H1 (cell line): Measurements from ENCODE around the gene CCDC80. TPM values are rescaled to one million over a fixed set of nuclear protein-coding genes. Genes with fewer than 3 reads are reported as not detected.

Experiments used
- CHD7 ChIP-seq: fragments of 300-600 bp; sonication (generic); IDR thresholded peaks from 2 replicates; pipeline ENCODE4 v1.7.1; 2012; ENCODE audit warnings: low read length, moderate library complexity, mild to moderate bottlenecking, inconsistent platforms; ENCODE audit not compliant: insufficient replicate concordance
- CTCF ChIP-seq, 3 experiments: IDR thresholded peaks; 1 replicate in 2 of 3; 2 replicates in 1 of 3; pipeline versions ENCODE4 v1.5.1 to v1.6.1; 2011; ENCODE audit warnings: low read length in 3 of 3, mild to moderate bottlenecking in 3 of 3, inconsistent platforms in 2 of 3, low read depth in 1 of 3, moderate library complexity in 1 of 3; ENCODE audit not compliant: insufficient read depth in 1 of 3; ENCODE audit errors: control extremely low read depth in 1 of 3
- GTF2F1 ChIP-seq: IDR thresholded peaks from 2 replicates; pipeline ENCODE4 v1.6.1; 2012; ENCODE audit warnings: low read depth, low read length, improper control_type of control experiment, borderline replicate concordance
- SIN3A ChIP-seq, 2 experiments: IDR thresholded peaks in 1 of 2; conservative IDR thresholded peaks in 1 of 2; 2 replicates each; pipeline ENCODE4 v1.6.1; 2011 to 2012; ENCODE audit warnings: low read length in 2 of 2, improper control_type of control experiment in 1 of 2, low read depth in 1 of 2, mild to moderate bottlenecking in 1 of 2
- SIX5 ChIP-seq: IDR thresholded peaks from 2 replicates; pipeline ENCODE4 v1.6.1; 2011; ENCODE audit warnings: mild to moderate bottlenecking, low read depth, low read length
- polyA plus RNA-seq, 7 experiments: library from polyadenylated mRNA; depleted of rRNA in 3 of 7; stranded (reverse) in 5 of 7; unstranded in 2 of 7; fragments of >200 nt in 5 of 7; fragments of 200-250 nt in 2 of 7; gene quantifications; 1 replicate in 5 of 7; 2 replicates in 1 of 7; 4 replicates in 1 of 7; pipeline versions ENCODE4 v1.2.1 to v1.2.3, GENCODE V29; 2011 to 2013; ENCODE audit warnings: missing spikeins in 2 of 7, mixed read lengths in 2 of 7
- total RNA-seq: library from RNA; stranded (reverse); fragmentation: NEBNext Ultra II Directional; extraction: Animal tissue kit (Norgen Biotek cat#: 25700); gene quantifications from 2 replicates; pipeline ENCODE4 v1.2.1, GENCODE V29; 2021

Gene CCDC80
- total and polyA plus RNA-seq, 2 of the 8 experiments (the other 6 are each of a cell fraction or from before 2014, with no cell fraction given) = 1.1 to 12.9 TPM

- TF ChIP-seq SIN3A (conservative IDR thresholded peaks at IDR 0.05 in 1 of 2, IDR thresholded peaks at IDR 0.05 in 1 of 2; ENCODE audit: low read depth in 1 of 2, low read length in 2 of 2) = no peak
- no peak for TF ChIP-seq SIX5
- TF ChIP-seq CHD7 = no peak
- no peak for TF ChIP-seq CTCF (IDR thresholded peaks at IDR 0.05; ENCODE audit: control extremely low read depth in 1 of 3, insufficient read depth in 1 of 3, low read depth in 1 of 3, low read length in 3 of 3)
- no peak for TF ChIP-seq GTF2F1
- TF ChIP-seq, all 59 proteins: peak for 0
These were observed 41.4 kb upstream of the CCDC80 start (continued) for GRCh38 chr3:112682361-112682760.
